HG02852 (cell line): ENCODE results near the gene ADARB2.

Experiments
- ATAC-seq: cut with Tn5 transposase; IDR thresholded peaks from one replicate; pipeline ENCODE4 v1.9.1; 2021; ENCODE audit warnings: mild to moderate bottlenecking, moderate library complexity; ENCODE audit not compliant: unreplicated experiment

The ADARB2 gene

DNA sequence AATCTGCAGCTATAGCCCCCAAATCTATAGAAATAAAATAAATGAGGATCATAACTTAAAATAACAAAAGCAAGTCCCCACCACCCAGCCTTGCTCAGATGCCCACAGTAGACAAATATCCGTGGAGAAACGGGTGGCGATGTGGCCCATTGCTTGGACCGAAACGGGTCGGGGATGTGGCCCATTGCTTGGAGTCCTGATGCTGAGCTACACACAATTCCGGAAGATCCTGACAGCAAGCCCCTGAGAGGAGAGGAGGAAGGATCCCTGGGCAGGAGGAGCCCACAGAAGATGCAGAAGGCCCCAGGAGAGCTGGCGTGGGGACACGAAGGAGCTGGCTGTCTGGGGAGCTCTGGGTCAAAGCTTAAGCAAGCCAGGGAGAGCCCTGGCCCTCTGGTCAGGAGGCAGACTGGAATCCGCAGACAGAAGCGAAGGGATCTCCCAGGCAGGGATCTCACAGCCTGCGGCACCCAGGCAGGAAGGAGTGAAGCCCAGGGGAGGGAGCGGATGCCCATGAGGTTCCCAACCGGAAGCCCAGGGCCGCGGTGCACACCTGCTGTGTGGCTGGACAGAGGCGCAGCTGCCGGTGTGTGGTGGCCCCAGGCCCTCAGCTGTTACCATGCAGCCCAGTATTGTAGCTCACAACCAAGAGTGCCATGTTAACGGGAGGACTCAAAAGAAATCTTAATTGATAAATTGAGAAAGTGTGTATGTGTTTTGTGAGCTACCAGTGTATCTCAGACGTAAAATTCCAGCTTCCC lies 138.8 kb downstream of the ADARB2 start:
- ATAC-seq, result no peak

DNA sequence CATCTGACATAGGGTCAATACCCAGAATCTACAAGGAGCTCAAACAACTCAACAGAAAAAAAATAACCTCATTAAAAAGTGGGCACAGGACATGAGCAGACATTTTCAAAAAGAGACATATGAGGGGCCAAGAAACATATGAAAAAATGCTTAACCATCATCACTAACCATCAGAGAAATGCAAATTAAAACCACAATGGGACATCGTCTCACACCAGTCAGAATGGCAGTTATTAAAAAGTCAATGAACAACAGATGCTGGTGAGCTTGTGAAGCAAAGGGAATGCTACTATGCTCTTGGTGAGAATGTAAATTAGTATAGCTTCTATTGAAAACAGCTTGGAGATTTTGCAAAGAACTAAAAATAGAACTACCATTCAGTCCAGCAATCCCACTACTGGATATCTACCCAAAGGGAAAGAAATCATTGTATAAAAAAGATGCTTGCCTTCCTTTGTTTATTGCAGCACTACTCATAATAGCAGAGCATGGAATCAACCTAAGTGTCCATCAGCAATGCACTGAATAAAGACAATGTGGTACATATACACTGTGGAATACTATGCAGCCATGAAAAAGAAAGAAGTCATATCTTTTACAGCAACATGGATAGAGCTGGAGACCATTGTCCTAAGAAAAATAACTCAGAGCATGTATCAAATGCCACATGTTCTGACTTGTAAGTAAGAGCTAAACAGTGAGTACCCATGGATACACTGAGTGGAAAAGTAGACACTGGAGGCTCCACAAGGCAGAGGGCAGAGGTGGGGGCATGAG lies 139.8 kb downstream of the ADARB2 start:
- no peak for ATAC-seq

DNA sequence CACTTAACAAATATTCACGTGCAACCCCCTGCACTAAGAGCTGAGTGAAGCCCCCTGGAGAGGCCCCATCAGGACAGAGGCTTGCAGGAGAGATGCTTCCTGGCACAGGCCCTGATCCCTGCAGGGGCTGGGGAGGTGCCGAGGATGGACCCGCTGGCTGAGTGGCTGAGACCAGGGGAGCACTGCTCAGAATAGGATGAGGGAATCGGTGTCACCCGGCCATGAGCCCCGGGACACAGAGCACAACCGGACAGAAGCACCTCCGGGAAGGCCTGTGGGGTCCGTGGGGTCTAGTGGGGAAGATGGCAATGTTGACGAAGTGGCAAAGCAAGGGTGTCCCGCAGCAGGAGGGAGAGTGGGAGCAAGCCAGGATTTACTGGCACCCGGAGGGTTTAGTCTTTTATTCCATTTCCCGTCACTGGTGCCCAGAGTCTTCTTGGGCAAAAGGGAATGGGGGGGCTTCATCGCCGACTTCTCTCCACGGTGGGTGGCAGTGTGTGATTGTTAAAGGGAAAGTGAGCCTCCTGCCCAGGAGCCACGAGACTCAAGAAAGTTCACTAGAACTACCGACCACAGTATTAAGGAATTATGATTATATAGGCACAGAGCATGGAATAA lies 140.7 kb downstream of the ADARB2 start:
- ATAC-seq, result no peak

DNA sequence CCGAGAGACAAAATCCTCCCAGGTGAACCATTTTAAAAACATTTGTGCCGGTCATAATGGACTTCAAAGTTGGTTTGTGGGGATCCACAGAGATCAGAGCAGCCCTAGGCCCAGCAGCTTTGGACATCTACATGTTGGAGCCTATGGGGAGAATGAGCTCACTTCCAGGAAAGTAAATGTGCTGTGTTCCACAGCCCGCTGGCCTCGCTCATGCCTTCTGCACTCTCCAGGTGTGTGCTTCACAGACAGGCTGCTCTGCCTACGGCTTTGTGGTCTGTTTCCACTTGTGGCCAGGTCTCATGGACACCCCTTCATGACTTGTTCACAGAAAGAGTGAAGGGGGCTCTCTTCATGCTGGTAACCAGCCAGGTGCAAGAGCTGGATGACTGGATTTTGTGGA lies 141.6 kb downstream of the ADARB2 start:
- no peak for ATAC-seq

DNA sequence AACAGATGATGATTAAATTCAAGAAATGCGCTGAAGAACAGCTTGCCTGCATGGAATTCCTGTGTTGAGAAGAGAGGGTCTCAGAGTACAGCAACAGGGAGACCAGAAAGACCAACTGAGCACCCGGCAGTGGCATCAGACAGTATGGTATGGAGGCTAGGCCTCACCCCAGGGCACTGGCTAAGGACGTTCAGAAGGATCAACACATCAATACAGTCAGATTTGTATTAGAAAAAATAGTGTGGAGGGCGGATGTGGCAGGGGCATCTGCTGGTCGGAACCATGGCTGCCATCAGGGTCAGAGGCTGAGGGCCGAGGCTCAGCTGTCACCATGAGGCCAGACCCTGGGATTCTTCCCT lies 142.1 kb downstream of the ADARB2 start:
- no peak for ATAC-seq

DNA sequence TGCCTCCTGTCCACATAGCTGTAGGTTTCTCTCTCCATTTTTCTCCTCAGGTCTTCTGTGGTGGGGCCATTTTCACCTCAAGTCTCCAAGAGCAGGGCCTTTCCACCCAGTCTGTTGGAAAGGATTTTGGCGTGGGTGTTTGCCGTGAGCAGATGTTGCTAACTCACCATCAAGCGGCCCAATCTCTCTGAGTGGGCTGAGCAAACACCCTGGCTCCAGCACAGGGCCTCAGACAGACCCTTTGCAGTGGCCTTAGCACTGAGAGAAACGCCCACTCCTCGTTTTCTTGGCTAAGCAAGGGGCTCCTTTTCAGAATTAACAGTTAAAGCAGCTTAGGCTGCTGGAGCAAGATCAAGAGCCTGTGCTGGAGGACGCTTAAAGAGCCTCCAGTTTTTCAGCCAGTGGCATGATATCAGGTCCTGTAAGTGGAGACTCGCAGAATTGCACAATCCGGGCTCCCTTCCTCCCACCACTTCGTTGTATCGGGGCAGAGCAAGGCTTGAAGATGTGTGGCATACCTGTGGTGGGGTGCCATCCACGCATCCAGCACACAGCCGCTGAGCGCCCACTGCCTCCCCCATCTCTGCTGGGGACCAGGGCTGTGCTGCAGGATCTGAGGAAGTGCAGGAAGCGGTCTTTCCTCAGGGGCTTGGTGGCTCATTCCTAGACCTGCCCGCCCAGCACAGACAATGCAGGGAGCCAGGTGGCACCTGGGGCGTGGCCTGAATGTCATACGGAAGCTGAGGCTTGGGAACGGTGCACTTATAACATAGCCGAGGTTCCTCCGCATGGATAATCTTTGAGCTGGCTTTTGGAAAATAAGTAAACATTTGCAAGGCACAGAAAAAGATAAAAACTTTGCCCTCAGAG lies 142.7 kb downstream of the ADARB2 start:
- ATAC-seq, result no peak

DNA sequence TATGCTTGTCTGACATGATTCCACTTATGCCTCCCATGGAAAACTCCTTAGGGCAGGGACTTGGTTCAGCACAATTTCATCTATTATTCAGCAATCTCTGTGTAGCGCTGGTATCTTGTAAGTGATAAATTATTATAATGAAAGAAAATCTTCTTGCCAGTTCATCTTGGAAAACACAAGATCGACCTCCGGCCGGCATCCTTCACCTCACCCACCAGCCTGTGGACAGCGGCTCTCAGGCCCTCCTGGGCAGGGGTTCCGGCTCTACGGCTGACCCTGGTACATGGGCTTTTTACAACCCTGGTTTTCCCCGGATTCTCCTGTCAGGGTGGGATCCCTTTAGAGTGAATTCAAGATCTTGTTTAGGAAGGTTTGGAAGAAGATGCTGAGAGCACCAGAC lies 145.6 kb downstream of the ADARB2 start:
- ATAC-seq, result no peak

DNA sequence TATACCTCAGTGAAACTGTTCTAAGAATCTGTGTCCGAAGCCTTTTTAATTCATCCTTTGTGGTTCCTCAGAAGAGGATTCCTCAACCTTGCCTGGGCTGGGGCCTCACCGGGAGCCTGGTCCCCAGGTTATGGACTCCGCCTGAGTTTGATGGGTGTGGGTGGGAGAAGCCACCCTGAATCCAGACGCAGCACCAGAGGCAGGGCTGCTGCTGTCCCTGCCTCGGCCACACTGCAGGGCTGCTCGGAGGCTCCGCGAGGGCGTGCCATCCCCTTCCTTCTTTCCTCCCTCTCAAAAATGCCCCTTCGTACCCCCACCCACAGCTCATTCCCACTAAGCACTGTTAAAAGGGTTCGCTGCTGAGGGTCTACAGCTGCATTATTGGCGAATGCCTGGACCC lies 146.3 kb downstream of the ADARB2 start:
- no peak for ATAC-seq

DNA sequence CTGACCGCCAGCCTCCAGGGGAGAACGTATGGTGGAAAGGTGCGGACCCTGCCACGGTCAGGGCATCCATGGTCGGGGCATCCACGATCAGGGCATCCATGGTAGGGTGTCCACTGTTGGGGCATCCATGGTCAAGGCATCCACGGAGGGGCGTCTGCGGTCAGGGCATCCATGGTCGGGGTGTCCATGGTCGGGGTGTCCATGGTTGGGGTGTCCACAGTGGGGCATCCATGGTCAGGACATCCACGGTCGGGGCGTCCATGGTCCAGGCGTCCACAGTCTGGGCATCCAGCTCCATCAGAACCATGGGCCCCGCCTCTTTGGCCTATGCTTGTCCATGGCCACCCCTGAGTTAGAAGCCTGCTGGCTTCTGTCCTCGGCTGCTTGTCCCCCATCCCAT lies 148.1 kb downstream of the ADARB2 start:
- no peak for ATAC-seq

DNA sequence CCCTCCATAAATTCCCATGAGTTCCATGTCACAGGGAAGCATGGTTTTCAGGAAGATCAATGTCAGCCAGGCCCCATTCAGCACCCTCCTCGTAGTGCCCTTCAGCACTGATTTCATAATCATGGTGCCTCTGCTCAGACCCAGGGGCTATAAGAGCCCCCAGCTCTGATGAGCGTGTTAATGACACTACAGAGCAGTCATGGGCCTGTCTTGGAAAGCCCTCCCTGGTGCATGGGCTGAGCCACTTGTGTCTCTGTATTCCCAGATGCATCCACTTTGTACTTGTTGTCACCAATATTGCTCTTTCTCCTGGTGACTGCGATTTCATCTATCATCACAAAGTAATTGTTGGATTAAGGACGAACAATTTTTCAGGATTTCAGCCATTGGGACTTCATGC lies 154.6 kb downstream of the ADARB2 start:
- ATAC-seq, result no peak

DNA sequence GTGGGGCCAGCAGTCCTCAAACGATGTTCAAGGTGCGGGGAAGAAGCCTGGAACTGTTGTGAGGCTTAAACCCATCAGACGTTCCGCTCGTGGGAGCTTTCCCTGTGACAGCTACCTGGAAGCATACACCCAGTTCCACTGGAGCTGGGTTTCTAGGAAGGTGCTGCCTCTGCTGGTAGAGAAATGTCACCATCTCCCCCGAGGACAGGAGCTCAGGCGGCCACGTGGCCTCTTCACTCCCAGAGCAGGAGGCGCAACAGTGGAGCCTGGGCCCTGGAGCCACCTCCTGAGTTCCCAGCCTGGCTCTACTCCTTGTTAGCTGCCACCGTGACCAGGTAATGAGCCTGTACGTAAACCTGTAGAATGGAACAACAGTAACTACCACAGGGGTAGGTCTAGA lies 156.1 kb downstream of the ADARB2 start:
- ATAC-seq, result no peak

DNA sequence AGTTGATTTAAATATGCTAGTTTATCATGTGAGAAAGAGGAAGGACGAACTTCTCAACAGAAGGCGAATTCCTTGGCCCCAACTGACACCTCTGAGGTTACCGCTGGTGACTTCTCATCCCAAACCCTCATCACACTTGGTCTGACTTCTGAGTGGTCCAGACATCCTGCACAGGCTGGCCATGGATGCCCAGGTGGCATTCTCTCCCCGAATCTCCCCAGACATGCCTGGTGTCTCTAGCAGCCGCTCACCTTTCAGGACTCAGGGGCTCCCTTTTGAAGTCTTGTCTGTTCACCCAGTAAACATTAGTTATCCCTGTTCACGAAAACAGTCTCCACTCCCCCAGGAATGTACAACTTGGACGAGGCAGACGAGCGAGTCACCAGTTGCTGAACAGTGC lies 157.7 kb downstream of the ADARB2 start:
- ATAC-seq, result no peak

DNA sequence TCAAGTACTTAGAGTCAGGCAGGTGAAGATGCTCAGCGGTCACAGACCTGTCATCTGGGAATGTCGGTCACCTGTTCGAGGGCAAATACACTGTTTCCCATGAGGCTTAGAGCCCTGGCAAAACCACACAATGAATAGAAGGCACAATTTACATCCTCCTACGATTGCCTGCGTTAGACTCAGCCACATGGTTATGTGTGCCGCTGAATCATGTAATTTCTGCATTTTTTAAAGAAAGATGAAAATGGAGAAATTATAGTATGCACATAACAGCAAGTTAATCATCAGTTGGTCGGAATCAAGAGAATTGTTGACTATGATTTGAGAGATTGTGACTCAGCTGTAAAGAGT lies 158.2 kb downstream of the ADARB2 start:
- ATAC-seq, result no peak

DNA sequence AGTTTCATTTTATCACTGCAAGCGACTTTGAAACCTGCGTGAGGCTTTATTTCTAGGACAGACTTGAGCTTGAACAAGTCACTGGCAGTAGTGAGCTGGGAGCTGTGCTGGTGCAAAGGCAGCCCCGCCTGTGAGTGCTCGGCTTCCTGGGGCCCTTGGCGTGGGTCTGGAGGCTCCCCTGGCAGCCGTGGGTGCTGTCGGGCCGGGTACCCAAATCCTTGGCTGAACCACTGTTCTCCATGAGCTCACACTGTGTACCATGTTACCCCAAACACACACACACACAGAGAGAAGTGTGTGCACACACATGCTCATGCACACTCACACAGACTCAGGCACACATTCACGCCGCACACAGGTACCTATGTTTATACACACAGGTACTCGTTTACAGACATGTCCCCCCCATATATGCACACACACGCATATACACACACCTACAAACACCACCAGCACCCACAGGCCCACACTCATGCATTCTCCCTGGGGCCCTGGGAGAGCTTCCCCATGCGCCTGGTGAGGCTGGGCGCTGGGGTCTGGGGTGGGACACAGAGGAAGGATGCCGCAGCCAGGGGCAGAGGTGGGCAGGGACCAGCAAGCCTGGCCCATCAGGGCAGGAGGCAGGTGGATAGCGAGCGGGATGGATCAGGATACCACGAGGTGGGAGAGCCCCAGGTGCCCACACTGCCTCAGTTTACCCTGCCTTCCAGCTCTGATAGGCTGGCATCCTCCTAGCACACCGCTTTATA lies 158.8 kb downstream of the ADARB2 start:
- ATAC-seq, result no peak

DNA sequence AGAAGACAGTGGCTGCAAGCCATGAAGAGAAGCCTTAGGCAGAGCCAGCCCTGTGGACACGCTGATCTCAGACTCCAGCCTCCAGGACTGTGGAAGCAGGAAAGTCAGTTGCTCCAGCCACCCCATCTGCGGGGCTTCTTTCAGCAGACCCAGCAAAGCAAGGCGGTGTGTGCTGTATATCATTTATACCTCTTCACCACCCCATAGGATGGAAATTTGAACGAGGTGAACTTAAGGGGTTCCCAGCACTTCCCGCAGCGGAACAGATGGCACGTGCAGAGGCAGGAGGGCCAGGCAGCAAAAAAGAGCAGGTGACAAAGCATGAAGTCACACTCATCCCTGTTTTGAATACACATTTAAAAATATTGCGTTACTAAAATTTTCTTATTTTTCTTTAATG lies 159.4 kb downstream of the ADARB2 start:
- no peak for ATAC-seq

DNA sequence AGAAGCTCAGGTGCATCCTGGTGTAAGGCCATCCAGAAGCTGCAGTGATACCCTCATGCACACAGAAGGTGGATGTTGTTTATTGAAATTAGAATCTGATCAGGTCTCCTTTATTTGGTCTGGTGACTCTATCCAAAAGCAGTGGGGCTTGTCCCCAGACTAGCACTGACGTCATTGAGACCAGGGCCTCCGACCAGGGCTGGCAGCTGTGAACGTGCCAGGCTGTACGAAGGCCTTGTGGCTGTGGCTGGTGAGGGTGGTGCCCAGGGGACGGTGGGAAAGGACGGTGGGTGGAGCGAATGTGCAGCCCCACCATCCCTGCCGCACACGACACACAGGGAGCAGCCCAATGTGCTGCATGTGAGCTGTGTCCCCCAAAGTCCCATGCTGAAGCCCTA lies 160.0 kb downstream of the ADARB2 start:
- no peak for ATAC-seq

DNA sequence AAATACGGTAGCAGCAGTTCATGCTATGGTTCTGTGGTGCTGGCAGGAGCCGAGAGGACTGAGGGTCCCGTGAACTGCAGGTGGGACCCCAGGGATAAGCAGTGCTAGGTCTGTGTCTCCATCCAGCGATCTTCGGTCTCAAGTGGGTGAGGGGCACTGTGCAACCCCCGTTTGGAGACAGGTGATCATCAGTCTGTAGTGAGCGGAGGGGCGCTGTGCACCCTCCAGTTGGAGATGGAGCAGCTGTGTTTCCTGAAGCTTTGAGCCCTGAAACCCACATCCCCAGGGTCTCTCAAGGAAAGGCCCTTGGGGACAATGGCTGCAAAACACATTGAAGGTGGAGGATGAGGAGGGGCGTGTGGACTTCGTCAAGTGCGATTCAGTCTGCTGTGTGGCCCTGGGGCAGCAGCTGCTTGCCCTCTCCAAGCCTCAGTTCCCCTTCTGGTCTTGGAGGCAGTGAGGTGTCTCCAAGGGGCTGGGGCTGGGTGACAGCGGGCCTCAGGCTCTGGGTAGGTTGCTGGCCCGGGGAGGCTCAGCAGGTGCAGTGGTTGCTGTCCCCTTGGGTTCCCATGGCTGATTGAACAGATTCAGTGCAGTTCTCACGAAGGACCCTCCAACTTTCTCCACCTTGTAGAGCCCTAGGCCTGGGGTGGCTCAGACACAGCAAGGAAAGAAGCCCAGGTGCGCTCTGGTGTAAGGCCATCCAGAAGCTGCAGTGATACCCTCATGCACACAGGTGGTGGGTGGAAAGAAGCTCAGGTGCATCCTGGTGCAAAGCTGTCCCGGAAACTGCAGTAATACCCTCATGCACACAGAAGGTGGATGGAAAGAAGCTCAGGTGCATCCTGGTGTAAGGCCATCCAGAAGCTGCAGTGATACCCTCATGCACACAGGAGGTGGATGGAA lies 160.6 kb downstream of the ADARB2 start:
- no peak for ATAC-seq

DNA sequence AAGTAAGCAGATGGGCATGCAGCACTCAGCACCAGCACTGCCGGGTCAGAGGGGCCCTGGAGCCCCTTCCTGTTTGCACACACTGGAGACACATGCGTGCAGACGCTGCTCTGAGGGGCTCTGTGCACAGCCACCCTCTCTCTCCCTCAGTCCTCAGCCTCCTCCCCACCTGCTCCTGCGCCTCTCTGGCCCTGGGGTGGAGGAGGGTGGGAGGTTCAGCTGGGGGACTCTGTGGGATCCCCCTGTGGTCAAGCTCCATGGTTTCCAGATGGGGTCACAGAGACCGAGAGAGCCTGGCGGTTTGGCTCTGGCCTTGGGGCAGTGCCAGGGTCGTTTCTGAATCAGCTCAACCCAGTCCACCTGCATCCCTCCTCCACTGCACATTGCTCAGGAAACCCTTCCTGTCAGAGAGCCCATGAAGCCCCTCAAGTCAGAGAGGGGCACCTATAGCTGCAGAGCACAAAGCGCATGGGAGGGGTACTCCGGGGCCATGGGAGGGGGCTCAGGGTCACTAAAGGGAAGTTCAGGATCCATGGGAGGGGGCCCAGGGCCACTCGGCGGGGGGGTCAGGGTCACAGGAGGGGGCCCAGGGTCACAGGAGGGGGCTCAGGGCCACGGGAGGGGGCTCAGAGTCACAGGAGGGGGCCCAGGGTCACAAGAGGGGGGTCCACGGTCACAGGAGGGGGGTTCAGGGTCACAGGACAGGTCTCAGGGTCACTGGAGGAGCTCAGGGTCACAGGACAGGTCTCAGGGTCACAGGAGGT lies 161.7 kb downstream of the ADARB2 start:
- no peak for ATAC-seq

DNA sequence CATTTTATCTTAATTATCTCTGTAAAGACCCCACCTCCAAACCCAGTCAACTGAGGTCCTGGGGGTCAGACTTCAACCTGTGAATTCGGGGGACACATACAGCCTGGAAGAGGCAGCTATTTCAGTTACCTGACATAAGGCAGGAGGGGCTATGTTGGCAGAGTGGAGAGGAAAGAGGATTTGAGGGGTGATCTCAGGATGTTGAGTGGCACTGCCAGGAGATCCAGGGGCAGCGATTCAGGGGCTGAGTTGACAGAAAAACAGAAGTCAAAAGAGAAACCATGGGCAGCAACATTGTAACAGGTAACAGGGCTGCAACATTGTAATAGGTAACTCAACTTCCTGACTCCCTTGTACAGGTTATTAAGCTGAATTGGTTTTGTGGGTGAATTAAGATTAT lies 162.6 kb downstream of the ADARB2 start:
- ATAC-seq, result no peak
